Raji (cell line): Measurements from ENCODE around the gene HDDC3.

Source experiments
- POLR2A ChIP-seq: IDR thresholded peaks from 2 replicates; pipeline ENCODE4 v1.6.1; 2011; ENCODE audit warnings: low read depth, low read length, control low read depth; ENCODE audit not compliant: insufficient read depth

The HDDC3 gene

DNA sequence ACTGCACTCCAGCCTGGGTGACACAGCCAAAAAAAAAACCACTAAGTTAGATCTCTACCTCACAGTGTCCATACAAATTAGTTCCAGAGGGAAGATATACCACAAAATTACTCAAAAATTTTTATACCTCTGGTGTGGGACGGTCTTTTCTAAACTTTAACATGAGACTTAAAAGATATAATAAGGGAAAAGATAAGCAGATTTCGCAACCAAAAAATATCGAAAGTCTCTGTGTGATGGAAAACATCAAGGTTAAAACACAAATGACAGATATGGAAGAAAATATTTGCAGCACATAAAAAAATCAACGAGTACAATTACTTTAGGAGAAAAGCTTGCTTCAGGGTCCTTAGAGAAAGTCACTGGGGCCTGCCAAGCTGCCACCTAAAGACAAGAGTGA is 10.5 kb downstream of the HDDC3 start:
- TF ChIP-seq POLR2A = no peak

DNA sequence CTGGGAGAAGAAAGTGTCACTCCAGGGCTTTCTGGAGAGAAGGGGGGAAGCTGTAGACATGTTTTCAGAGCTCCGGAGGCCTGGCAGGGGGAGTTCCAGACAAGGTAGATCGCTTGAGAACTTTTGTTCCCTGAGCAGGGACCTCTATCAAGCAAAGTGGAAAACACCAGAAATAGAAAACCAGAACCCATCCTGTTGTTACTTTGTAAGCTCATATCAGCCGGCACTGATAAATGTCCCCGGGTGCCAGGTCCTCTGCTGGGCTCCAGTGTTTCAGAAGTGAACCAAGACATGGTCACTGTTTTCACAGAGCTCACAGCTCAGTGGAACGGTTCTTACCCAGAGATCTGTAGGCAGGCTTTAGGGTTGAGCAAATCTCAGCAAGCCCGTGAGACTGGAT is 13.5 kb downstream of the HDDC3 start:
- TF ChIP-seq POLR2A = no peak

DNA sequence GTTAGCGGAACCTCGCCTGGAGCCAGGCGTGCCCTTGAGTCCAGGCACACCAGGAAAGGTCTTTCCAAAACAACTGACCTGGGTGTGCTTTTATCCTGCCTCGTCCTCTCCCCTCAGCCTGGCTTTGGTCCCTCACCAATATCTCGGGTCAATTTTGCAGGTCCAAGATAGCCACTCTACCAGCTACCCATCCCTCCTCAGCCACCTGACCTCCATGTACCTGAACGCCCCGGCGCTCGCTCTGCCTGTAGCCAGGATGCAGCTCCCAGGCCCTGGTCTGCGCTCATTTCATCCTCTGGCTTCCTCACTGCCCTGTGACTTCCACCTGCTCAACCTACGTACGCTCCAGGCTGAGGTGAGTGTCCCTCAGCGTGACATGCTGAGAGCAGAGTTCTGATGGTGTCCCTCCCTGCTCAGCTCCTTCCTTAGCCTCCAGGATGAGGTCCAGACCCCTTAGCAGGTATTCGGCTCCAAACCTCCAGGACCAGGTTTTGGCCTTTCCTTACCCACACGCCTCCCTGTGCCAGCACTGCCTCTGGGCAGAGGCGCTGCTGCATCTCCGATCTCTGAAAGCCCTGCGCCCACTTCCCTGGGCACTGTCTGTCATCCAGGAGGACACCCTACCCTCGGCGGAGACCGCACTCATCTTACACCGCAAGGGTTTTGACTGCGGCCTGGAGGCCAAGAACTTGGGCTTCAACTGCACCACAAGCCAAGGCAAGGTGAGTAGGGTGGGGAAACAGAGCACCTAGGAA is 14.1 kb downstream of the HDDC3 start:
- no peak for TF ChIP-seq POLR2A

DNA sequence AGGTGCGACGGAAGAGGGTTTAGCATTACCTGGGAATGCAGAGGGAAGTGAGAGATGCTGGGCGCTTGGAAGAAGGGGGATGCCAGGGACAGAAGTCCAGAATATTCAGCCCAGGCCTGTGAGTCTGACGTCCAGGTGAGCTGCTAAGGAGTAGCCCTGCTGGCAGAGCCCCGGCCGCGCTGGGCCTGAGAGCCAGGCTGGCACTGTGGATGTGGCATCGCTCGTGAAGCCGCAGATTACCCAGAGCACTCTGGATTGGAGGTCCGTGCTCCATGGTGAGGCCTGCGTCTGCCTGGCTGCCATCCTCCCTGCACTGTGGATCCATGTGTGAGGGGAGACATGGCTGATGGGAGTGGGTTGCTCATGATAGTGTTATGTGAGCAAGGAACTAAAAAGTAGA is 14.8 kb downstream of the HDDC3 start:
- TF ChIP-seq POLR2A = no peak

DNA sequence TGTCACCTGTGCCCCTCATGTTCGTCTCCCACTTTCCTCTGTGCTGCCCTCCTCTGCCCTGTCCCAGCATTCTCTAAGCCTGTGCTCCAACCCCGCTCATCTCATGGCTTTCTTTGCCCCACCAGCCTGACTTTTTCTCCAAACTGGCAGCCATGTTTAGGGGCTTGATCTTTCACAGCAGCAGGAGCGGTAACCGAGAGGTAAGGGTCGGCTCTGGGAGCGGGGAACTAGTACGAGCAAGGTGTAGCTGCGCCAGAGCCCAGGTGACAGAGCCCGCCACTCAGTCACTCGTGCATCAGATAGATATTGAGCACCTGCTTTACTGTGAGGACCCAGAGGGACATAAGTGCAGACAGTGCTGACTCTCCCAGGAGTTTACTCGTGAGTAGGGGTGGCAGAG is 15.9 kb downstream of the HDDC3 start:
- TF ChIP-seq POLR2A = no peak

DNA sequence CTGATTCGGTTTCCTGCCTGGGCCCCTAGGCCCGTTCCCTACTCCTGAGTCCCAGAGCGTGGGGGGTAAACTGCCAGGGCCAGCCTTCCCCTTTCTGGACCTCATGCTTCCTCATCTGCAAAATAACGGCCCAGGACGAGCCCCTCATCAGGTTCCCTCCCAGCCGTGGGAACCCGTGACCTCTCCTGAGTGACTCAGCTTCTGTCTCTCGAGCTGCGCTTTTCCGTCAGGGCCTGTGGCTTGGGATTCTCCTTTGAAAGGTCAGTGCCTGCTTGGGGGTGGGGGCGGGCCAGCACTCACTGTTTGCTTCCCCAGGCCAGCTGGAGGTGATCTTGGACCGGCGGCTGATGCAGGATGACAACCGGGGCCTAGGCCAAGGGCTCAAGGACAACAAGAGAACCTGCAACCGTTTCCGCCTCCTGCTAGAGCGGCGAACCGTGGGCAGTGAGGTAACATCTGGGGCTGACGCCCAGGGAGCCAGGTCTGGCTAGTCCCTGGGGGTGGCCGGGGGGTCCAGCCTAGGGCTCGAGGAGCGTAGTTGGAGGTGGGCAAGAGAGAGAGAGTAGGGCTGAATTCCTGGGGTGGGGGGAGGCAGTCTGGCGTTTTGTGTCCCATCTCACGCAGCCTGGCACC is 16.4 kb downstream of the HDDC3 start:
- TF ChIP-seq POLR2A = no peak

DNA sequence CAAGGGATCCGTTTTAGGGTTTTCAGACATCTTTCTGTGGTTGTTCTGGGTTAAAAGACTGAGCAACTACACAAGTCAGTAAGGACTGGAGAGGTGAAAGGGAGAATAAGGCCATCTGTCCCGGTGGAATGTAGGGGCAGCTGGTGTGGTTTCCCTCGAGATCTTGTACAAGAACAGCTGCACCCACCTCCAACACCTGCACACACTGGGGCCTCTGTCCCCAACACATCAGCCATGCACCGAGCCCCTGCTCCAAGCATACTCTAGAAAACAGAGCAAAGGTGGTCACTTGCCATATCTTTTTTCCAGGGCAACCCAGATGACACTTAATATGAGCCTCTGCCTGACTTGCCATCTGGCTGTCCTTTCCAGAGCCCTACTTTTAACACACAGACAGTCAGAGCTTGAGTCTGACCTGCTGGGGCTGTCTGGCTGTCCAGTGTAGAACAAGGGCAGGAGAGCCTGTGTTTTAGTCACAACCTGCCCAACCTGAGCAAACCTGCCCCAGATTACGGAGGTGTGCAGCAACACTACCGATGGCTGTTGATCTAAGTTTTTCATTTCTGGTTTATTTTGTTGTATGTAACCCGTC is 17.0 kb downstream of the HDDC3 start:
- TF ChIP-seq POLR2A = no peak

DNA sequence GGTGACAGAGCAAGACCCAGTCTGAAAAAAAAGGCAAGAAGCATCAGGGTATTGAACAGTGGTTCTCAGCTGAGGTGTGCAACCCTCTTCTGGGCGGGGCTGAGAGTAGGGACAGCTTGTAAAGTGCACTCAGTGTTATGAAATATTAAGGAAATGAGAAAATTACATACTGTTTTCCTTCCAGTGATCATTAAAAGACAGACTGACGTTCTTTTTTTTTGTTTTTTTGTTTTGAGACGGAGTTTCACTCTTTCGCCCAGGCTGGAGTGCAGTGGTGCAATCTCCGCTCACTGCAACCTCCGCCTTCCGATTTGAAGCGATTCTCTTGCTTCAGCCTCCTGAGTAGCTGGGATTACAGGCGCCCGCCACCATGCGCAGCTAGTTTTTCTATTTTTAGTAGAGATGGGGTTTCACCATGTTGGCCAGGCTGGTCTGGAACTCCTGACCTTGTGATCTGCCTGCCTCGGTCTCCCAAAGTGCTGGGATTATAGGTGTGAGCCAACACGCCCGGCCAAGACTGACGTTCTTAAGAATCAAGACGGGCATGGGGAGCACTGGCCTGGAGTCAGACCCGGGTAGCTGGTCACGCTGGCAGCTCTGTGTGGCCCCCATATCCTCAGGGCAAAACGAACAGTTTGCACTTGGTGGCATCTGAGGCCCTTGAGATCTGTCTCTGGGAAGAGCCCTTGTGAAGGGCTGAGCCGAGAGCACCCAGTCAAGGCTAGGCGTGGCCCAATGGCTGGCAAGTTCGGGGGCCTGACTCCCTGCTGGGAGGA is 17.9 kb downstream of the HDDC3 start:
- no peak for TF ChIP-seq POLR2A

DNA sequence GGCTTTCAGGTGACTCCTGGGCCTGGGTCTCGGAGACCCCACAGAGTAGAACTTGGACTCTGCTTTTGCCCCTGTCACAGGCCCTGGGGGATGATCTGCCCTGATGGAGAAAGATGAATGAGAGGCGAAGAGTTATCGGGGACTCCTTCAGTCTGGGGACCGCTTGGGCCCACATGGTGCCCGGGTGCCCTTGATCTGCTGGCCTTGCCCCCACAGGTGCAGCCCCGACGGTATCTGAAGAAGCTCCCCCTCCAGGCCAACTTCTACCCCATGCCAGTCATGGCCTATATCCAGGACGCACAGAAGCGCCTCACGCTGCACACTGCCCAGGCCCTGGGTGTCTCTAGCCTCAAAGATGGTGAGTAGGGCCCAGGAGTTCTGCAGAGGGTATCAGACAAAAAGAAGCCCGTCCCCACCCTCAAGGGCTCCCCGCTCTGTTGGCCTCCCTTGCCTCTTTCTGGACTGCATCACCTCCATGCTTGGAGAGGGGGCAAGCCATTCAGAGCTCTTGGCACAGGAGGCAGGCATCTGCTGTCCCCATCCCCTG is 18.9 kb downstream of the HDDC3 start:
- TF ChIP-seq POLR2A = no peak

DNA sequence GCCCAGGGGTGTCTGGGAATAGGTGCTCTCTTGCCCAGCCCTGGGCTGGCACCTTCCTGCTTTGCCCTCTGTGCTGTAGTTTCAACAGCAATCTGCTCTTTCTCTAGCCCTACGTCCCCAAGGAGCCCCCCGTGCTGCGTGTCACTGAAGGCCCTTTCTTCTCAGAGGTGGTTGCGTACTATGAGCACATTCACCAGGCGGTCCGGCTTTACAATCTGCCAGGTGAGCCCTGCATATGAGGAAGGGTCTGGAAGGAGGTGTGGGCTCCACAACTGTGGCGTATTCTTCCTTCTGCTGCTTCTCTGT is 19.6 kb downstream of the HDDC3 start:
- no peak for TF ChIP-seq POLR2A

DNA sequence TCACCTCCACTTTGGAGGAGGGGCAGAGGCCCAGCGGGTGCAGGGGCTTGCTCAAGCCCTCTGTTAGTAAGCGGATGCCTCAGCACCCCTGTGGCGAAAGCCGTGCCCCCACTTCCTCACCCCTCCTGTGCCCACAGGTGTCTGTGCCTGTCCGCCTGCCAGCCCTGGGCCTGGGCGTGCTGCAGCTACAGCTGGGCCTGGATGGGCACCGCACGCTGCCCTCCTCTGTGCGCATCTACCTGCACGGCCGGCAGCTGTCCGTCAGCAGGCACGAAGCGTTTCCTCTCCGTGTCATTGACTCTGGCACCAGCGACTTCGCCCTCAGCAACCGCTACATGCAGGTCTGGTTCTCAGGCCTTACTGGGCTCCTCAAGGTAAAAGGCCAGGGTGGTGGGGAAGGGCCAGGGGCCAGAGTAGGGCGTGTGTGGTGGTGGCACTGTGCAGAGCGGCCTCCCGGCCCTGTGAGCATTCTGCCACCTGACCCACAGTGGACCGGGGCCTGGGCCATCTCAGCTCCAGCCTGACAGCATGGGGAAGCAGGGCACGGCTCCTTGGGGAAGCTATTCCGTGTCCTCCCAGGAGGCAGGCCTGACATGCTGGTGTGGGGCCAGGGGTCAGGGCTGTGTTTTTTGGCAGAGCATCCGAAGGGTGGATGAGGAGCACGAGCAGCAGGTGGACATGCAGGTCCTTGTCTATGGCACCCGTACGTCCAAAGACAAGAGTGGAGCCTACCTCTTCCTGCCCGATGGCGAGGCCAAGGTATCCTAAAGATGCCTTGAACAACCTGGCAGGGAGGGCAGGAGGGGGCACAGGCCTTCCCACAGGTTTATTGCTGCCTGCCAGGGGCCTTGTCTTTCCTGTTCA is 20.2 kb downstream of the HDDC3 start:
- no peak for TF ChIP-seq POLR2A

DNA sequence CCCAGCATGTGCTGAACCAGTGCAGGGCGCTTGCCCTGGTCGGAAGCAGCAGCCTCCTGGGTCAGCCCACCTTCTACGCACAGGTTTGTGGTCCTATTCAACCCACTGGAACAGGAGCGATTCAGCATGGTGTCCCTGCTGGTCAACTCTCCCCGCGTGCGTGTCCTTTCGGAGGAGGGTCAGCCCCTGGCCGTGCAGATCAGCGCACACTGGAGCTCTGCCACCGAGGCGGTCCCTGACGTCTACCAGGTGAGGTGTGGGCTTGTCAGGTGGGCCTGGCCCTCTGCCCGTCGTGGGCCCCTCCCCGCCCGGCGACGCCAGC is 21.1 kb downstream of the HDDC3 start:
- no peak for TF ChIP-seq POLR2A

DNA sequence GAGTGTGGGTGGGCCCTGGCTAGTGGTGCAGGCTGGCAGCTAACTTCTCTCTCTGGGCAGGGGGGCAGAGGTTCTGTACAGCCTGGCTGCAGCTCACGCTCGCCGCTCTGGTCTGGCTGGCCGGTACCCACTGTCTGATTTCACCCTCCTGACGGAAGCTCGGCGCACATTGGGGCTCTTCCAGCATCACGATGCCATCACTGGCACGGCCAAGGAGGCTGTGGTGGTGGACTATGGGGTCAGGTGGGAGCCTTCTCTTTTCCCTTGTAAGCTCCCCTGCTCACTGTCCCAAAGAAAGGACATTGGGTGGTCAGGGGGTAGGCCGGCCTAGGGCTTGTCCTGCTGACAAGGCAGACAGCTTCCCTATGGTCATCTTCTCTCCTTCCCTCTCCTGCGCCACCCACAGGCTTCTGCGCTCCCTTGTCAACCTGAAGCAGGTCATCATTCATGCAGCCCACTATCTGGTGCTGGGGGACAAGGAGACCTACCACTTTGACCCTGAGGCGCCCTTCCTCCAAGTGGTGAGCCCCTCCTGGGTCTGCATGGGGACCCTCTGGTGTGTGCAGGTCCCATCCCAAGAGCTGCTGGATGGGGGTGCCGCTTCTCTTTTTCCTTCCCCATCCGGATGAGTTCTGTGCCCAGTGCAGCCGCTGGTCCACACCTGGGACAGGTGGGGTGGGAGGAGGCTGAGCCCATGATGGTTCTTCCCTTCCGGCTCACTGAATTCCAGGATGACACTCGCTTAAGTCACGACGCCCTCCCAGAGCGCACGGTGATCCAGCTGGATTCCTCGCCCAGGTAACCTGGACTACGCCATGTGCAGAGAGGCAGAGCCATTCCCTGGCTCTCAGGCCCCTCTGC is 21.7 kb downstream of the HDDC3 start:
- no peak for TF ChIP-seq POLR2A

DNA sequence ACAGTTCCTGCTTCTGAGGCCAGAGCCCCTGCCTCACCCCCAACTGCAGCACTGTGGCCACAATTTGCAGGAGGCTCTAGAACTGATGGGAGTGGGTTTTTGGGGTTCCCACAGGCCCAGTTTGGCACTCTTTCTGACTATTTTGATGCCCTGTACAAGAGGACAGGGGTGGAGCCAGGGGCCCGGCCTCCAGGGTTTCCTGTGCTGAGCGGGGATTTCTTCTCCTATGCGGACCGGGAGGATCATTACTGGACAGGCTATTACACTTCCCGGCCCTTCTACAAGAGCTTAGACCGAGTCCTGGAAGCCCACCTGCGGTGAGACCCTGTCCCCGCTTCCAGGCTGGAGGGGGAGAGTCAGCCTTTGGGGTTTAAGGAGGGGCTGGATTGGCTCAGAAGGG is 22.4 kb downstream of the HDDC3 start:
- no peak for TF ChIP-seq POLR2A
